ENCODE data around the gene RTL10. TPM values are rescaled to one million over a fixed set of nuclear protein-coding genes. Genes with fewer than 3 reads are reported as not detected.

Gene RTL10
- total and polyA plus RNA-seq, 2 of the 13 experiments (the other 11 are each of a cell fraction or from before 2014, with no cell fraction given), result 14.1 to 15.8 TPM

GRCh38 chr22:19898831-19899567 is 44.3 kb upstream of the RTL10 start (continued):
- TF ChIP-seq ZBED4 (CRISPR knock-in tag; IDR thresholded peaks at IDR 0.05; ENCODE audit: borderline replicate concordance) (peak; percentile 75; the same call in 1 of the 2 replicates), SUZ12 (IDR thresholded peaks at IDR 0.05; ENCODE audit: low read depth, low read length) (no peak), MLLT10 (CRISPR knock-in tag; IDR thresholded peaks at IDR 0.05) (no peak), HIVEP1 (CRISPR knock-in tag; IDR thresholded peaks at IDR 0.05) (peak; percentile 68; the same call in 1 of the 2 replicates), EED (CRISPR knock-in tag; IDR thresholded peaks at IDR 0.05) (no peak), PTBP1 (IDR thresholded peaks at IDR 0.05; ENCODE audit: low read depth, low read length, poor library complexity, severe bottlenecking) (no peak), CC2D1A (CRISPR knock-in tag; IDR thresholded peaks at IDR 0.05) (no peak), PCBP2 (optimal IDR thresholded peaks at IDR 0.05; ENCODE audit: low read depth, low read length, poor library complexity, severe bottlenecking) (no peak), ZNF264 (CRISPR knock-in tag; IDR thresholded peaks at IDR 0.05) (no peak), EZH2 (conservative IDR thresholded peaks at IDR 0.05; ENCODE audit: low read depth, low read length) (no peak), ZFP82 (CRISPR knock-in tag; IDR thresholded peaks at IDR 0.05; ENCODE audit: borderline replicate concordance) (no peak), FOXJ3 (CRISPR knock-in tag; IDR thresholded peaks at IDR 0.05; ENCODE audit: borderline replicate concordance) (peak; percentile 39; the same call in 1 of the 2 replicates), REXO4 (CRISPR knock-in tag; IDR thresholded peaks at IDR 0.05; ENCODE audit: borderline replicate concordance) (no peak), ZNF557 (CRISPR knock-in tag; IDR thresholded peaks at IDR 0.05) (no peak), ATF5 (CRISPR knock-in tag; IDR thresholded peaks at IDR 0.05; ENCODE audit: low read depth) (no peak), ESRRA (CRISPR knock-in tag; IDR thresholded peaks at IDR 0.05; ENCODE audit: low read depth) (peak; percentile 97), ZNF354B (CRISPR knock-in tag; IDR thresholded peaks at IDR 0.05) (no peak), SMAD9 (CRISPR knock-in tag; IDR thresholded peaks at IDR 0.05) (no peak), ZNF496 (CRISPR knock-in tag; IDR thresholded peaks at IDR 0.05; ENCODE audit: insufficient replicate concordance) (no peak)
- TF ChIP-seq, protein P1, sequence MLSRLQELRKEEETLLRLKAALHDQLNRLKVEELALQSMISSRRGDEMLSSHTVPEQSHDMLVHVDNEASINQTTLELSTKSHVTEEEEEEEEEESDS (CRISPR knock-in tag; IDR thresholded peaks at IDR 0.05; ENCODE audit: borderline replicate concordance), result no peak
- TF ChIP-seq, protein P2, sequence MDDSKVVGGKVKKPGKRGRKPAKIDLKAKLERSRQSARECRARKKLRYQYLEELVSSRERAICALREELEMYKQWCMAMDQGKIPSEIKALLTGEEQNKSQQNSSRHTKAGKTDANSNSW (CRISPR knock-in tag; IDR thresholded peaks at IDR 0.05; ENCODE audit: borderline replicate concordance), result no peak
- TF ChIP-seq, protein P3, sequence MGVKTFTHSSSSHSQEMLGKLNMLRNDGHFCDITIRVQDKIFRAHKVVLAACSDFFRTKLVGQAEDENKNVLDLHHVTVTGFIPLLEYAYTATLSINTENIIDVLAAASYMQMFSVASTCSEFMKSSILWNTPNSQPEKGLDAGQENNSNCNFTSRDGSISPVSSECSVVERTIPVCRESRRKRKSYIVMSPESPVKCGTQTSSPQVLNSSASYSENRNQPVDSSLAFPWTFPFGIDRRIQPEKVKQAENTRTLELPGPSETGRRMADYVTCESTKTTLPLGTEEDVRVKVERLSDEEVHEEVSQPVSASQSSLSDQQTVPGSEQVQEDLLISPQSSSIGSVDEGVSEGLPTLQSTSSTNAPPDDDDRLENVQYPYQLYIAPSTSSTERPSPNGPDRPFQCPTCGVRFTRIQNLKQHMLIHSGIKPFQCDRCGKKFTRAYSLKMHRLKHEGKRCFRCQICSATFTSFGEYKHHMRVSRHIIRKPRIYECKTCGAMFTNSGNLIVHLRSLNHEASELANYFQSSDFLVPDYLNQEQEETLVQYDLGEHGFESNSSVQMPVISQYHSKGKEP (CRISPR knock-in tag; IDR thresholded peaks at IDR 0.05), result no peak

All from HepG2 (cell line).